Measurements from ENCODE around the gene DENND11. TPM values are rescaled to one million over a fixed set of nuclear protein-coding genes. Genes with fewer than 3 reads are reported as not detected.

The DENND11 gene
- total and polyA plus RNA-seq, 9 of the 15 experiments (the other 6 are each of a cell fraction or from before 2014, with no cell fraction given) = 0.07 to 1.1 (median 0.36) TPM

DNA sequence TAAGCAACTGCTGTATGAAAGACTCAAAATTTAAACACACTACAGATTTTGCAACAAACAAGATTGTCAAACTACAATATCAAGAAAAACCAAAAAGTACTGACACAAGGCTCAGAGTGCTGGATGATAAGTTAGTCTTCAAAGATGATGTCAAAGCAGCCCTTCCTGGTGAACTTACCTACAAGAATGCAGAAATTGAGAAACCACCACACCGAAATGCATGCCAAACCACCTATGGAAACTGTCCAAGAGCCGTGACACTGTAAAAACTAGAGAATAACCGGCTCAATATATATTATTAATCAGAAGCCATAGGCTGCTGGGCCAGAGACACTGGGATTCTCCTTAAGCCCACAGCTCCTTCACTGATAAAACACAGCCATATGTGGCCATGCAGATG, 25.3 kb downstream of the DENND11 start (continued):
- TF ChIP-seq, protein P1, sequence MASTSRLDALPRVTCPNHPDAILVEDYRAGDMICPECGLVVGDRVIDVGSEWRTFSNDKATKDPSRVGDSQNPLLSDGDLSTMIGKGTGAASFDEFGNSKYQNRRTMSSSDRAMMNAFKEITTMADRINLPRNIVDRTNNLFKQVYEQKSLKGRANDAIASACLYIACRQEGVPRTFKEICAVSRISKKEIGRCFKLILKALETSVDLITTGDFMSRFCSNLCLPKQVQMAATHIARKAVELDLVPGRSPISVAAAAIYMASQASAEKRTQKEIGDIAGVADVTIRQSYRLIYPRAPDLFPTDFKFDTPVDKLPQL (IDR thresholded peaks at IDR 0.05; ENCODE audit: extremely low read depth, insufficient read length) = no peak

DNA sequence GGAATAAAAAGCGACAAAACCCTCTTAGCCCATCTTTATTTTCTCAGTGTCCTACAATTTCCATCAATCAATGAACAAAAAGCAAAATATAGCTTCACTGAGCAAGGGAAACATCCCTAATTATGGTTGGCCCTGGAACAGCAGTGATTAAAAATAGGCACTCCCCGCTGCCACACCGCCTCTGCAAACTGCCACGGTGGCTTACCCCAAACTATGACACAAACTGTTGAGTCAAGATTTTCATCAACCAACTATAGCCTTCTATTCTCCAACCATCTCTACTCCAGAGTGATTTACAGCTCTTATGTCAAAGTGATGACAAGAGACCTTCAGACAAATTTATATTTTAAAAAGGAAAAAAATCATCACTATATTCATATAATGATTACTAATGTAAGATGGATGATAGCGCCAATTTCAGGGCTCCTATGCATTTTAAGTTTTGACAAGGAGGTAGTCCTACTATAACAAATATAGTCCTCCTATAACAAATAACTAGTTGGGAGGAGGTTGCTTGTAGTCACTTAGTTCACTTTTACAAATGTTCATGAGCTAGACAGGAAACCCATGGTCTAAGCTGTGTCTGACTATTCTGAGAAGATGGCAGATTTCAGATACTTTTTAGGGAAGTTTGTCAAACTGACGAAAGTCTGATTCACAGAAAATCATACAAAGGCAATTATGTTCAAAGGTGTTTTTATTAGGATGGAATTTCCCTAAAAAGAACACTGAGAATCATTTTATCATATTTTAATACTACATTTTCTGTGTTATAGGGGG, 26.3 kb downstream of the DENND11 start:
- ATAC-seq = no peak

More for the DNA sequence above, 26.3 kb downstream of the DENND11 start:
- Histone ChIP-seq H2AFZ (ENCODE audit: low read depth, low read length) (no peak overlapping the region), H3K27ac (ENCODE audit: extremely low read depth, low read depth, low read length) (no peak overlapping the region), H3K4me3 (no peak overlapping the region), H3K9ac (ENCODE audit: insufficient read depth in 1 of 2, low read depth in 2 of 2, low read length in 2 of 2) (no peak overlapping the region), H3K4me2 (ENCODE audit: insufficient read depth, low read length) (no peak overlapping the region), H3K9me1 (ENCODE audit: control insufficient read depth, insufficient read depth, low read length) (no peaks in the 10 kb centered on the region), H3K79me2 (ENCODE audit: control insufficient read depth, insufficient read depth, low read length) (no peaks in the 10 kb centered on the region), H3K36me3 (ENCODE audit: control insufficient read depth, insufficient read depth, low read length) (no peaks in the 10 kb centered on the region), H3K4me1 (replicated peaks in 1 of 2; ENCODE audit: control insufficient read depth in 2 of 2, insufficient read depth in 2 of 2, low read length in 2 of 2) (peaks cover 0 to 3% of the 10 kb centered on the region in 2 experiments; a peak in 1 of 5 replicates), H3K9me3 (replicated peaks; ENCODE audit: control insufficient read depth, insufficient read depth, low read depth, low read length) (no peaks in the 10 kb centered on the region), H4K20me1 (replicated peaks; ENCODE audit: control insufficient read depth, insufficient read depth, low read length) (no peaks in the 10 kb centered on the region), H3K27me3 (ENCODE audit: control insufficient read depth in 2 of 2, insufficient read depth in 2 of 2, low read length in 2 of 2) (peaks cover 11 to 28% of the 10 kb centered on the region in 2 experiments)
- FAIRE-seq = no peak
- TF ChIP-seq PBX2 (CRISPR knock-in tag; IDR thresholded peaks at IDR 0.05; ENCODE audit: low read depth) (no peak), PBX2 (tag; conservative IDR thresholded peaks at IDR 0.05; ENCODE audit: low read depth) (0 out of 2 replicates have a peak, but pooled peaks have one; percentile 8), POLR2B (IDR thresholded peaks at IDR 0.05; ENCODE audit: low read depth, partially characterized antibody) (no peak)
- in situ Hi-C loops (cut with MboI) (no loop called here), intact Hi-C loops (cut with micrococcal nuclease) (loop anchor here (2.0 kb wide), 1 partner anchor 21 kb away; no protein-coding TSS in a partner anchor)
- CTCF ChIA-PET (ENCODE audit: low intra/inter-chr PET ratio) = no interaction called here
- WGBS (ENCODE audit: insufficient coverage, low coverage, missing lambda C conversion rate) = under 1% methylated on average over 6 of the region's 6 CpGs
- BruUV-seq (replicated peaks) = no TSS peak
- no peak for DNase-seq (ENCODE audit: extremely low read depth in 1 of 4, low spot score in 3 of 4)
- POLR2A ChIA-PET = no interaction called here
